B cell (primary cell): Measurements from ENCODE around the gene APOBEC4. TPM values are rescaled to one million over a fixed set of nuclear protein-coding genes. Genes with fewer than 3 reads are reported as not detected.

Source experiments
- ATAC-seq: fragments of 200-7000 bp; cut with Tn5 transposase; one replicate; pipeline ENCODE4 v1.10.0; 2021; ENCODE audit warnings: low read depth, mild to moderate bottlenecking, moderate number of reproducible peaks, moderate library complexity
- CTCF ChIA-PET: fragments of 350-600 bp; sonication (Branson Sonifier 250); formaldehyde crosslinking; loops from one replicate; lab custom pipeline; 2021; ENCODE audit warnings: antibody characterized with exemption, inconsistent platforms; lab: Charles Lee
- POLR2A ChIA-PET: fragments of 350-600 bp; sonication (Branson Sonifier 250); formaldehyde crosslinking; loops from one replicate; lab custom pipeline; 2021; ENCODE audit warnings: antibody characterized with exemption; lab: Charles Lee
- DNase-seq: peaks from one replicate; pipeline ENCODE4 v3.0.0; 2013
- H2AFZ ChIP-seq: 2 replicates; pipeline ENCODE4 v1.6.1; 2012; ENCODE audit warnings: mild to moderate bottlenecking, low read depth, low read length; ENCODE audit not compliant: insufficient read depth, poor library complexity, severe bottlenecking
- H3K27ac ChIP-seq, 2 donors: 1 replicate in 1 of 2; 2 replicates in 1 of 2; pipeline ENCODE4 v1.5.1; 2012 to 2013; ENCODE audit warnings: low read length in 2 of 2, mild to moderate bottlenecking in 2 of 2, moderate library complexity in 1 of 2
- H3K27me3 ChIP-seq, 4 experiments: fragments of 200-600 bp in 1 of 4; sonication (generic) in 1 of 4; replicated peaks in 1 of 4; 1 replicate in 2 of 4; 2 replicates in 2 of 4; pipeline versions ENCODE4 v1.6.1 to v1.7.0; 2013 to 2016; ENCODE audit warnings: low read length in 3 of 4, mild to moderate bottlenecking in 2 of 4, mixed read lengths in 1 of 4, moderate library complexity in 1 of 4; ENCODE audit not compliant: insufficient read depth in 4 of 4, control insufficient read depth in 3 of 4; ENCODE audit errors: control extremely low read depth in 1 of 4
- H3K36me3 ChIP-seq, 2 experiments: replicated peaks in 1 of 2; 1 replicate in 1 of 2; 2 replicates in 1 of 2; pipeline versions ENCODE4 v1.6.1 to v1.7.1; 2013; ENCODE audit warnings: low read length in 1 of 2; ENCODE audit not compliant: insufficient read depth in 2 of 2, control insufficient read depth in 1 of 2; ENCODE audit errors: control extremely low read depth in 1 of 2, extremely low read depth in 1 of 2
- H3K4me1 ChIP-seq, 2 donors: fragments of 200-600 bp in 1 of 2; sonication (generic) in 1 of 2; 1 replicate in 1 of 2; 2 replicates in 1 of 2; pipeline versions ENCODE4 v1.5.1 to v1.6.1; 2013 to 2017; ENCODE audit warnings: low read length in 2 of 2; ENCODE audit not compliant: control insufficient read depth in 2 of 2, insufficient read depth in 2 of 2
- H3K4me2 ChIP-seq: replicated peaks from 2 replicates; pipeline ENCODE3; 2012; ENCODE audit warnings: mild to moderate bottlenecking, low read depth, low read length; ENCODE audit not compliant: poor library complexity, severe bottlenecking
- H3K4me3 ChIP-seq, 5 experiments: fragments of 200-600 bp in 1 of 5; sonication (generic) in 1 of 5; 1 replicate in 3 of 5; 2 replicates in 2 of 5; pipeline versions ENCODE4 v1.5.1 to v1.7.0; 2011 to 2016; ENCODE audit warnings: low read length in 4 of 5, mild to moderate bottlenecking in 4 of 5, low read depth in 2 of 5, control low read depth in 1 of 5, moderate library complexity in 1 of 5; ENCODE audit not compliant: insufficient read depth in 1 of 5; ENCODE audit errors: control extremely low read depth in 1 of 5, extremely low read depth in 1 of 5
- H3K79me2 ChIP-seq: fragments of 200-600 bp; sonication (generic); one replicate; pipeline ENCODE4 v1.6.0; 2016; ENCODE audit warnings: low read length; ENCODE audit not compliant: control insufficient read depth, insufficient read depth
- H3K9ac ChIP-seq: fragments of 200-600 bp; sonication (generic); 2 replicates; pipeline ENCODE4 v1.6.1; 2017; ENCODE audit warnings: mild to moderate bottlenecking, low read length, moderate library complexity
- H3K9me3 ChIP-seq, 3 donors: one replicate each; pipeline versions ENCODE4 v1.6.1 to v1.7.1; 2013; ENCODE audit warnings: low read length in 2 of 3; ENCODE audit not compliant: control insufficient read depth in 2 of 3, insufficient read depth in 1 of 3; ENCODE audit errors: control extremely low read depth in 1 of 3
- H4K20me1 ChIP-seq: 2 replicates; pipeline ENCODE4 v1.6.0; 2012; ENCODE audit warnings: mild to moderate bottlenecking, low read length; ENCODE audit not compliant: insufficient read depth, control insufficient read depth, poor library complexity, severe bottlenecking
- H3K27ac Mint-ChIP-seq: one replicate; pipeline ENCODE4 v1.8.0; 2021; ENCODE audit warnings: mixed read lengths
- H3K27me3 Mint-ChIP-seq: one replicate; pipeline ENCODE4 v1.8.0; 2021; ENCODE audit warnings: mixed read lengths
- H3K4me1 Mint-ChIP-seq: one replicate; pipeline ENCODE4 v1.8.0; 2021; ENCODE audit warnings: mixed read lengths
- H3K4me3 Mint-ChIP-seq: one replicate; pipeline ENCODE4 v1.8.0; 2021; ENCODE audit warnings: mixed read lengths
- H3K9me3 Mint-ChIP-seq: one replicate; pipeline ENCODE4 v1.8.0; 2022; ENCODE audit warnings: mixed read lengths; ENCODE audit not compliant: insufficient read depth
- CTCF ChIP-seq: fragments of 200-600 bp; IDR thresholded peaks from one replicate; pipeline ENCODE4 v1.8.0; 2022; ENCODE audit warnings: antibody characterized with exemption, mild to moderate bottlenecking
- EZH2 ChIP-seq: IDR thresholded peaks from 2 replicates; pipeline ENCODE4 v1.6.1; 2012; ENCODE audit warnings: borderline replicate concordance, low read depth, mild to moderate bottlenecking, moderate library complexity, low read length; ENCODE audit not compliant: insufficient read depth, poor library complexity, severe bottlenecking
- WGBS: methylation state at CpG from one replicate; pipeline ENCODE4 v1.1.5; 2013; ENCODE audit warnings: missing lambda C conversion rate; ENCODE audit not compliant: insufficient coverage; 5-methylcytosine and 5-hydroxymethylcytosine counted together
- intact Hi-C: fragments of 100-400 bp; cut with micrococcal nuclease; formaldehyde crosslinking; loops from one replicate; pipeline ENCODE4 v1.10.0; 2022
- polyA plus RNA-seq: library from polyadenylated mRNA; depleted of rRNA; stranded (reverse); fragments of >200 nt; gene quantifications from 2 replicates; pipeline ENCODE4 v1.2.3, GENCODE V29; 2012
- total RNA-seq, 2 donors: library from RNA; stranded (reverse); fragments of 120-200 nt in 1 of 2; gene quantifications; 1 replicate in 1 of 2; 2 replicates in 1 of 2; pipeline versions ENCODE4 v1.2.3 to v1.2.4, GENCODE V29; 2013 to 2022

APOBEC4 gene
- total and polyA plus RNA-seq, 2 donors (not counting 1 experiment from before 2014, with no cell fraction given): not detected

GRCh38 chr1:183632964-183633363 is 20.2 kb downstream of the APOBEC4 start:
- WGBS: 50% methylated on average over 1 of the region's 1 CpG
- TF ChIP-seq EZH2 (no peak), CTCF (no peak)
- ChIA-PET POLR2A (no interaction called here), CTCF (interaction anchor here (1.0 to 2.7 kb wide), 10 partner anchors 7 to 283 kb away, joined by 3 to 12 read pairs (median 7); no protein-coding TSS in a partner anchor)
- no peak for DNase-seq
- H3K27me3 ChIP-seq: no peaks in the 10 kb centered on the region
- peaks cover 17 to 46% of the 10 kb centered on the region in 2 experiments for H3K36me3 ChIP-seq
- peaks cover 52% of the 10 kb centered on the region for H3K4me1 Mint-ChIP-seq
- peak overlapping the region in 2 of 5 experiments; percentile 21 to 95 for H3K4me3 ChIP-seq
- H3K27me3 Mint-ChIP-seq: no peaks in the 10 kb centered on the region
- no peak for ATAC-seq
- H3K4me2 ChIP-seq: peak overlapping the region; percentile 94
- H3K27ac ChIP-seq: peak overlapping the region in 1 of 2 donors; percentile 40
- no peak overlapping the region for H3K27ac Mint-ChIP-seq
- H3K4me3 Mint-ChIP-seq: peak overlapping the region; percentile 100
- intact Hi-C loops: loop anchor here (1.0 to 10.0 kb wide), 2 partner anchors 10 to 1122 kb away; partner anchors contain the start of gene EDEM3
- H3K4me1 ChIP-seq: peaks cover 20 to 34% of the 10 kb centered on the region in 2 donors
- H2AFZ ChIP-seq: no peak overlapping the region
- H3K9me3 Mint-ChIP-seq: no peaks in the 10 kb centered on the region
- peaks cover 57% of the 10 kb centered on the region for H3K79me2 ChIP-seq
- H3K9ac ChIP-seq: peak overlapping the region; percentile 89
- H4K20me1 ChIP-seq: peaks cover 36% of the 10 kb centered on the region
- H3K9me3 ChIP-seq: no peaks in the 10 kb centered on the region

- intact Hi-C loops: loop anchor here (10.0 kb wide), 1 partner anchor 1123 kb away; the partner anchor contains the start of gene EDEM3
- Histone ChIP-seq H3K79me2 (peaks cover 57% of the 10 kb centered on the region), H3K4me3 (no peak overlapping the region), H3K27ac (no peak overlapping the region), H3K9ac (no peak overlapping the region), H3K36me3 (peaks cover 17 to 52% of the 10 kb centered on the region in 2 experiments), H3K4me2 (peak overlapping the region; percentile 94), H2AFZ (no peak overlapping the region), H3K27me3 (no peaks in the 10 kb centered on the region), H3K4me1 (peaks cover 20 to 34% of the 10 kb centered on the region in 2 donors), H3K9me3 (no peaks in the 10 kb centered on the region), H4K20me1 (peaks cover 36% of the 10 kb centered on the region)
- H3K27ac Mint-ChIP-seq: no peak overlapping the region
- H3K4me3 Mint-ChIP-seq: no peak overlapping the region
- CTCF ChIA-PET: interaction anchor here (0.7 to 2.7 kb wide), 4 partner anchors 8 to 284 kb away, joined by 3 to 8 read pairs (median 4); no protein-coding TSS in a partner anchor
- no CpG with 5 or more reads among the region's 2 CpGs for WGBS
- no peaks in the 10 kb centered on the region for H3K9me3 Mint-ChIP-seq
- POLR2A ChIA-PET: interaction anchor here (0.7 kb wide), 3 partner anchors 41 to 1965 kb away, joined by 5 to 7 read pairs (median 6); no protein-coding TSS in a partner anchor
- H3K27me3 Mint-ChIP-seq: no peaks in the 10 kb centered on the region
- H3K4me1 Mint-ChIP-seq: peaks cover 52% of the 10 kb centered on the region
- ATAC-seq (no peak), DNase-seq (no peak)
- TF ChIP-seq CTCF: no peak
- no peak for TF ChIP-seq EZH2
These were observed 21.0 kb downstream of the APOBEC4 start for GRCh38 chr1:183632114-183632513.
